ENCODE data around the gene BEND6.

BEND6 gene

DNA sequence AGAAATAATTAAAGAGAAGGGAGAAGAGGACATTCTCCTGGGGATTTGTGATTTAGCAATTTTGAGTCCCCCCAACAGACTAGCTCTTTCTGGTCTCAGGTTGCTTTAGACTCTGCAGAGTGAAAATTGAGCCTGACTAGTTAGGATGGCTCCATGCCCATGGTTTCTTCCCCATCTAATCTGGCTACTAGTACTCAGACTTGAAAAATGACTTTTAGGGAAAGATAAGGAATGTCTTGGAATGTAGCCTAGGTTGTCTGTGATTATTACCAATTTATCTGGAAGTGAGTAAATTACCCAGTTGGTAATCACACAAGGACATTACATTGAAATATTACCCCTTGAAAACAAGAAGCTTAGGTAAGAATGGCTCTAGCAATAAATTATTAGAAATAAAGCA, 4.2 kb downstream of the BEND6 start:
- H2AFZ ChIP-seq (ENCODE audit: low read depth): no peak overlapping the region
- no peak overlapping the region for H3K4me3 ChIP-seq (IDR thresholded peaks at IDR 0.05; ENCODE audit: insufficient read depth, low read depth, low read length)
- H3K4me2 ChIP-seq: no peak overlapping the region
- peaks cover 7% of the 10 kb centered on the region; the same call in 1 of the 2 replicates for H3K79me2 ChIP-seq (ENCODE audit: insufficient read depth, low read depth)
- H3K27me3 ChIP-seq (ENCODE audit: insufficient read depth, low read depth): no peaks in the 10 kb centered on the region
- TF ChIP-seq, protein P1, sequence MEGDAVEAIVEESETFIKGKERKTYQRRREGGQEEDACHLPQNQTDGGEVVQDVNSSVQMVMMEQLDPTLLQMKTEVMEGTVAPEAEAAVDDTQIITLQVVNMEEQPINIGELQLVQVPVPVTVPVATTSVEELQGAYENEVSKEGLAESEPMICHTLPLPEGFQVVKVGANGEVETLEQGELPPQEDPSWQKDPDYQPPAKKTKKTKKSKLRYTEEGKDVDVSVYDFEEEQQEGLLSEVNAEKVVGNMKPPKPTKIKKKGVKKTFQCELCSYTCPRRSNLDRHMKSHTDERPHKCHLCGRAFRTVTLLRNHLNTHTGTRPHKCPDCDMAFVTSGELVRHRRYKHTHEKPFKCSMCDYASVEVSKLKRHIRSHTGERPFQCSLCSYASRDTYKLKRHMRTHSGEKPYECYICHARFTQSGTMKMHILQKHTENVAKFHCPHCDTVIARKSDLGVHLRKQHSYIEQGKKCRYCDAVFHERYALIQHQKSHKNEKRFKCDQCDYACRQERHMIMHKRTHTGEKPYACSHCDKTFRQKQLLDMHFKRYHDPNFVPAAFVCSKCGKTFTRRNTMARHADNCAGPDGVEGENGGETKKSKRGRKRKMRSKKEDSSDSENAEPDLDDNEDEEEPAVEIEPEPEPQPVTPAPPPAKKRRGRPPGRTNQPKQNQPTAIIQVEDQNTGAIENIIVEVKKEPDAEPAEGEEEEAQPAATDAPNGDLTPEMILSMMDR (conservative IDR thresholded peaks at IDR 0.05; ENCODE audit: low read depth, low read length): no peak
- peaks cover 22% of the 10 kb centered on the region for H3K4me1 ChIP-seq (ENCODE audit: low read depth, poor library complexity, severe bottlenecking)
- H3K36me3 ChIP-seq (ENCODE audit: insufficient read depth): no peaks in the 10 kb centered on the region
- no peaks in the 10 kb centered on the region for H4K20me1 ChIP-seq (ENCODE audit: insufficient read depth)
- no peak overlapping the region for H3K27ac ChIP-seq
- H3K9ac ChIP-seq: no peak overlapping the region

DNA sequence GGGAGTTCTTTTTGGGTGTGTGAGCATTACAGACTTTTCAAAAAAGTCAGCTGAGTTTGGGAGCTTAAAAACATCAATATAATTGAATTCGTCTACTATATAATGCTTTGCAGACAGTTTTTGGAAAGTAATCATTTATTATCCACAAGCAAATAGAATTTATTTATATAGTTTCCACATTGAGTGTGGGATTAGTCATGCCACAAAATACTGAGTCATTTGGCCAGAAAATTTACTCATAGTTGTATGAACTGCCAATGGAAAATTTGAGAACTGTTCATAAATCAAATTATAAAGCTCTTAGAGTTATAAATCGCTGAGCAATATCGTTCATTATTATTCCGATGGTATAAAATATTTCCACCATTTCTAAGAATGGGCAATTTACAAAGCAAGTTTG, 5.0 kb downstream of the BEND6 start:
- TF ChIP-seq, protein P1 (conservative IDR thresholded peaks at IDR 0.05; ENCODE audit: low read depth, low read length): no peak
- Histone ChIP-seq H3K79me2 (ENCODE audit: insufficient read depth, low read depth) (peaks cover 5% of the 10 kb centered on the region; the same call in 1 of the 2 replicates), H3K9ac (no peak overlapping the region), H3K4me3 (IDR thresholded peaks at IDR 0.05; ENCODE audit: insufficient read depth, low read depth, low read length) (no peak overlapping the region), H3K4me2 (no peak overlapping the region), H3K4me1 (ENCODE audit: low read depth, poor library complexity, severe bottlenecking) (peaks cover 22% of the 10 kb centered on the region), H3K27me3 (ENCODE audit: insufficient read depth, low read depth) (no peaks in the 10 kb centered on the region), H2AFZ (ENCODE audit: low read depth) (no peak overlapping the region), H3K36me3 (ENCODE audit: insufficient read depth) (no peaks in the 10 kb centered on the region), H3K27ac (no peak overlapping the region), H4K20me1 (ENCODE audit: insufficient read depth) (no peaks in the 10 kb centered on the region)

DNA sequence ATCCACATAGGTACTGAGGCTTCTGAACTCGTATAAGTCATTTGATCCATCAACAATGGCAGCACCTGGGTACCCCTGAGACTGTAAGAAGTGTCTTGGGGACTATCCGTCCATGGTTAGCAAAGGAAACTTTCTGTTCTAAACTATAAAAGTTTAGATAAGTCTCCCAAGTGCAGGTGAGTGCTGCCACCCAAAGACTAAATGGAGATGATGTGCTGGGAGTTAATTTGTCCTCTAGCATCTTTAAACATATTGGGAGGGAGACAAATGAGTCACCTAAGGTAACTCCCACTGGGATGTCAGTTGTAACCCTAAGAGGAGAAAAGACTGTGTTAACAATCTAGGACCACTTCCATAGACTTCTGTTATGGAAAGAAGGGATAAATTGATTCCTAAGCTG, 6.2 kb downstream of the BEND6 start:
- Histone ChIP-seq H3K4me3 (IDR thresholded peaks at IDR 0.05; ENCODE audit: insufficient read depth, low read depth, low read length) (no peak overlapping the region), H3K27me3 (ENCODE audit: insufficient read depth, low read depth) (no peaks in the 10 kb centered on the region), H3K79me2 (ENCODE audit: insufficient read depth, low read depth) (peaks cover 5% of the 10 kb centered on the region; the same call in 1 of the 2 replicates), H2AFZ (ENCODE audit: low read depth) (no peak overlapping the region), H3K4me2 (no peak overlapping the region), H3K27ac (no peak overlapping the region), H3K9ac (no peak overlapping the region), H4K20me1 (ENCODE audit: insufficient read depth) (no peaks in the 10 kb centered on the region), H3K4me1 (ENCODE audit: low read depth, poor library complexity, severe bottlenecking) (peaks cover 22% of the 10 kb centered on the region), H3K36me3 (ENCODE audit: insufficient read depth) (no peaks in the 10 kb centered on the region)
- TF ChIP-seq, protein P1 (conservative IDR thresholded peaks at IDR 0.05; ENCODE audit: low read depth, low read length): no peak

DNA sequence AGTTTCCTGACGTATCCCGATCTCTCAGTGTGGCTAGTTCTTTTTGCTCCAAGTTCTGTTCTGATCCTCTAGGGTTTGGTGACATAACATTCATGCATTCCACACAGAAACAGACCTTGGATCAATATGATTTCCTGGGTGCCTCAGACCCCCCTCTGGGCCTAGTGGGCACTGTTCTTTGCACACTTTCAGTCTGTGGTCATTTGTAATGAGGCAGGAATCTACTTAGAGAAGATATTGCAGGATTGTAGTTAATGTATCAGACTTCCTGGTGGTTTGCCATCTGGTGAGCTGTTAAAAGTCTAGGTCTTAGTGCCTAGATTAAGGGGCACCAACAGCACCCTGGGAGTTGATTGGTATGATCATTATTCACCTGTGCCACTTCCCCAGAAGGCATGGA, 7.5 kb downstream of the BEND6 start:
- H3K27ac ChIP-seq: no peak overlapping the region
- no peak overlapping the region for H3K9ac ChIP-seq
- no peaks in the 10 kb centered on the region for H3K36me3 ChIP-seq (ENCODE audit: insufficient read depth)
- H3K4me1 ChIP-seq (ENCODE audit: low read depth, poor library complexity, severe bottlenecking): peaks cover 9% of the 10 kb centered on the region
- H3K79me2 ChIP-seq (ENCODE audit: insufficient read depth, low read depth): peaks cover under 1% of the 10 kb centered on the region; the same call in 1 of the 2 replicates
- H2AFZ ChIP-seq (ENCODE audit: low read depth): no peak overlapping the region
- TF ChIP-seq, protein P1 (conservative IDR thresholded peaks at IDR 0.05; ENCODE audit: low read depth, low read length): no peak
- H3K27me3 ChIP-seq (ENCODE audit: insufficient read depth, low read depth): no peaks in the 10 kb centered on the region
- no peaks in the 10 kb centered on the region for H4K20me1 ChIP-seq (ENCODE audit: insufficient read depth)
- H3K4me2 ChIP-seq: no peak overlapping the region
- H3K4me3 ChIP-seq (IDR thresholded peaks at IDR 0.05; ENCODE audit: insufficient read depth, low read depth, low read length): no peak overlapping the region
